Fibroblast of gingiva (primary cell): ENCODE measurements around the gene EDEM1.
"Not testable (repeated sequence)": the region's sequence is repeated elsewhere in the genome, so short reads cannot be mapped to it uniquely, and the experiment has no call there.

ENCODE experiments used
- DNase-seq: peaks from one replicate; pipeline ENCODE4 v3.0.0-alpha.2; 2011; ENCODE audit warnings: low read depth

EDEM1 gene

DNA sequence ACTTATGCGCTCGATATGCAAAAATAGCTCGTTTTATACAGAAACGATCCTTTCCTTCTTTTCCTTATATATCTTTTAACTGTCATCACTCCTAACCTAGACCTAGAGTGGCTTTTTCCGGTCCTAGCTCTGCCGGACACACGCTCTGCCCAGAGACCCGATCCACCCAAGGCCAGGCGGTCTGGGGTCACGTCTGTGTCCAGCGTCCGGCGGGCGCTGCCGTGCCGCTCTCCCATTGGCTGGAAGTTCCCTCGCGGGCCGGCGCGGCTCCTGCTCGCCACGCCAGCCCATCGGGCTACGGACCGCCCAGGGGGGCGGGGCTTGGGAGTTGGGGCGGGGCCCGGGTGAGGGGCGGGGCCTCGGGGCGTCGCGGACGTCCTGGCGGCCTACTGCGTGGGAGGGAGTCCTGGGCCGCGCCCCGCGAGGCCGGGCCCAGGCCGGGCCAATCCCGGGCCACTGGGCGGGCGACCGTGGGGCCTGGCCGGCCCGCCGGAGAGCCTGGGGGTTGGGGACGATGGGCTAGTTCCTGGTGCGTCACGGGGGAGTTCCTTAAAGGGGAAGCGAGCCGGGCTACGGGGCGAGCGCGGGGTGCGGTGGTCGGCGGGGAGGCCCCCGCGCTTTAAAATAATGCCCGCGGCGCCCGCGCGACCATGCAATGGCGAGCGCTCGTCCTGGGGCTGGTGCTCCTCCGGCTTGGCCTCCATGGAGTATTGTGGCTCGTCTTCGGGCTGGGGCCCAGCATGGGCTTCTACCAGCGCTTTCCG, at the start of gene EDEM1:
Gene EDEM1 (plus strand): TSS at position 552 of the 764 bp plus-strand sequence. CDS start 99 bp downstream, at position 651.
- DNase-seq = peak; percentile 95

DNA sequence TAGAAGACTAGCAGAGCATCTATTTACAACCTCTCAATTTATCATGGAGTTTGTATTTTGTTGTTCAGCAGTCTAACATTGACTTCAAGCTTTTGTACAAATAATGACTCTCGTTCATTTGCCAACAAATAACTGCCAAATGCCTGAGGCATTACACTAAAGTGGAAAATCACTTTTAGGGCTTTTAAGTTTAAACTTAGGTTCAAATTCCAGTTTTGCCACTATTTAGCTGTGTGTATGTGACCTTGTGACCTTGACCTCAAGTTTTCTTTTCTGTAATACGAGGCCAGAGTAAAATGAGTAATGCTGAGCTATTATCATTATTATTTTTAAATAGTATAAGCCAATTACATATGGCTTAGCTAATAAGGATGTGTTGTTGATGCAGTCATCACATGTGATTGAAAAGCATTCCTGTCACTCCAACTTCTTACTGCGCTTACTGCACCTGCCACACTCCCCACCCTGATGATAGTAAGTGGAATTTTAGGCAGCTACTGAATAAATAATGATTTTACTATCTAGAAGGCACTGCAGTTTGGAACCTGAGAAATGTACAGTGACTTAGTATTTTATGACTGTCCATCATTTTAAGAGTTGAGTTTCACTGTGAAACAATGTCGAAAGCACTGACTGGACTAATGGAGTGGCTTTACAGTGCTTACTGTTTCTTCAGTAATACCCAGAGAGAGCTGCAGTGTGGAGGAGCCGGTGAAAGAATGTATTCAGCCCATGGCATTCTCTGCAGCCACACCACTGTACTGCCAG, 49.1 kb upstream of the EDEM1 start:
- peak; percentile 65 for DNase-seq

DNA sequence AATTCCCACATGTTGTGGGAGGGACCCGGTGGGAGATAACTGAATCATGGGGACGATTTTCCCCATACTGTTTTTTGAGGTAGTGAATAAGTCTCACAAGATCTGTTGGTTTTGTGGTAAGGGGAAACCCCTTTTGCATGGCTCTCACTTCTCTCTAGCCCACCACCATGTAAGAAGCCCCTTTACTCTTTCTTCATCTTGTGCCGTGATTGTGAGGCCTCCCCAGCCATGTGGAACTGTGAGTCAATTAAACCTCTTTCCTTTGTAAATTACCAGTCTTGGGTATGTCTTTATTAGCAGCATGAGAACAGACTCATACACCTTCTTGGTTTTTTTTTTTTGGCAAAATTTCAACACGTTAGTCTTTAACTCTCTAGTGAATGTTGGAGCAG, 47.3 kb upstream of the EDEM1 start:
- no peak for DNase-seq

DNA sequence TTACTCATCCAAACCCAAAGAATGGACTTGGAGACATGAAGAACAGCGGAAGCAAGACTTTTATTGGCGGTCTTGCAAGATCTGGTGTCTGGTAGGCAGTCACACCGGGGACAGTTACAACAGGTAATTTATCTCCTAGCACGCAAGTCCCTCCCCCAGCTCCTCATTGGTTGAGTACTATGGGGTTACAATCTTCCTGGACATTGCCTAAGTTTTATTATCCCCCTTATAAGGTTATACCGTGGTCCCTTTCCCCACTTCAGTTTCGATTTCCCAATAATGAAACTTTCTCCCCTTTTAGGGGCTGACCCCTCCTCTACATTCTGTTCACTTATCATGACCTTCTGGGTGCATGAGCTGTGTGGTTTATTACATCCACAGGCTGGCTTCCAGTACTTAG, 46.7 kb upstream of the EDEM1 start:
- DNase-seq = no peak

DNA sequence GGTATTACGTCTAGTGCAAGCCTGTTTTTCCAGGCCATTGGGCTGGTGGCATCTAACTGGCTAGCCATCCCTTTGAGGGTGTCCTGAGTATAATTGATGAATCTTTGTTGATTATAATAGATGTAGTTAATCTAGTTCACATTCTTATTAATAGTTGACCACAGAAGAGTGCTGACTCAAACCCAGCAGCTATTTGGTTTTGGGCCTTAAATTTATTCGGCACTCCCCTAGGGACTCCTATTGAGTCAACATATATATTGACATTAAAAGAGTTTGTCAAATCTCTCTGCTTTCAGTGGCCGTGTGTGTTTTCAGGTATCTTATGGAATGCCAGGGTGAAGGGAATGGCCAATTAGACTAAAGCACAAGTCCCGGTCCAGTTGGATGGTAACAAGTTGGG, 45.7 kb upstream of the EDEM1 start:
- no peak for DNase-seq

DNA sequence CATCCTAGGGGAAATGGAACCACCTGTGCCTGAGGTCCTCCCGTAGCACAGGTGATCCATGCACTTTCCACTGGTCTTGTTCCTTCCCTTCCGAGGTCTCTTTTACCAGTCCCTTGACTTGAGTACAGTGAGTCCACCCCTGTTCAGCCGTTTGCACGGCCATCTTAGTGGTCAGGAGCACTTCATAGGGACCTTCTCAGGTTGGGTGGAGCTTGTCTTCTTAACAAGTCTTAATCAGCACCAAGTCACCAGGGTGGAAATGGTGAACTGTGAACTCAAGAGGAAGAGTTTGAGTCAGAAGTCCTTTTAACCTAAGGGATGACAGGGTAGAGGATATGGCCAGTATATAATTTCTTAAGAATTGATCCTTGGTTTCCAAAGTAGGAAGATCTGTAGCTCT, 44.0 kb upstream of the EDEM1 start:
- no peak for DNase-seq

DNA sequence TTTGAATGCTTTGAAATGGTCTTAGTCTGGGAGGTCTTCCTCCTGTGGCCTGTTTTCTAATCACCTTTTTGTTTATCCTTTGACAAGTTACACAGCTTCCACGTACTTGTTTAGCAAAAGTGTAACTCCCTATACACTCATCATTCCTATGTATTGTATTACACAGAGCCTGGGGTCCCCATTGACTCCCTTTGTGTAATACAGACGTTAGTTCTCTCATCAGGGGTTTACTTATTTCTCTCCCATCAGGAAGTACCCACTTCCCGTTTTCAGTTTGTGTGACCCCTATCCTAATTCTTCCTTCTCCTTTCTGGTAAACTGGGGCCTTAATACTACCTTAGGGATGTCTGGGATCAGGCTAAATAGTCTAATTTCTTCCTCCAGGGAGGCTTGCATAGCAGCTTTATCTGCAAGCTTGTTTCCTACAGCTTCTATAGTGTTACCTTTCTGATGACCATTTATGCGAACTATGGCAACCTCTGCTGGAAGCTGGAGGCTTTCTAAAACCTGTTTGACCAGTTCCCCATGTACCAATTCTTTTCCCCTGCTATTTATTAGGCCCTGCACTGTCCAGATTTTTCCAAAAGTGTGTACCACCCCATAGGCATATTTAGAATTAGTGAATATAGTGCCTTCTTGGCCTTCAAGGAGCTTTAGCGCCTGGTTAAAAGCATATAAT, 43.1 kb upstream of the EDEM1 start:
- DNase-seq = no peak

DNA sequence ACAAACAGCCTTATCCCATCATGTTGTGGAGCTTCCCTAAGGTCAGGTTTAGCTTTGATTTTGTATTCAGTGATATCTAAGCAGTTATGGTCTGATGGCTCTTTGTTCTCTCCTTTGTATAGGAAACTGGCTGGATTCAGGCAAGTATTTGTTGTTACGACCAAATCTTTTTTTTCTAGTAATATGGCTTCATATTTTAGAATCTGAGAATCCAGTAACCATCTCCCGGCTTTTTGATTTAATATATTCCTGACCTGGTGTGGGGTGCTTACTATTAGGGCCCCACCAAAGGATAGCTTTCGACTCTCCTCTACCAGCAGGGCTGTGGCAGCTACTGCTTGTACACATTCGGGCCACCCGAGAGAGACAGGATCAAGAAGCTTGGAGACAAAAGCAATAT, 42.4 kb upstream of the EDEM1 start:
- no peak for DNase-seq

DNA sequence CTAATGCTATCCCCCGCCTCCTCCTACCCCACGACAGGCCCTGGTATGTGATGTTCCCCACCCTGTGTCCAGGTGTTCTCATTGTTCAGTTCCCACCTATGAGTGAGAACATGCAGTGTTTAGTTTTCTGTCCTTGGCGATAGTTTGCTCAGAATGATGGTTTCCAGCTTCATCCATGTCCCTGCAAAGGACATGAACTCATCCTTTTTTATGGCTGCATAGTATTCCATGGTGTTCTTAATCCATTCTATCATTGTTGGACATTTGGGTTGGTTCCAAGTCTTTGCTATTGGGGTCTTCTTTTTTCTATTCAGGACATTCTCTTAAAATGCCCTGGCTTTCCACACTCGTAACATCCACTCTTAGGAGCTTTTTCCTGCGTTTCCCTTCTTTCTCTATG, 40.4 kb upstream of the EDEM1 start:
- not testable (repeated sequence) for DNase-seq

DNA sequence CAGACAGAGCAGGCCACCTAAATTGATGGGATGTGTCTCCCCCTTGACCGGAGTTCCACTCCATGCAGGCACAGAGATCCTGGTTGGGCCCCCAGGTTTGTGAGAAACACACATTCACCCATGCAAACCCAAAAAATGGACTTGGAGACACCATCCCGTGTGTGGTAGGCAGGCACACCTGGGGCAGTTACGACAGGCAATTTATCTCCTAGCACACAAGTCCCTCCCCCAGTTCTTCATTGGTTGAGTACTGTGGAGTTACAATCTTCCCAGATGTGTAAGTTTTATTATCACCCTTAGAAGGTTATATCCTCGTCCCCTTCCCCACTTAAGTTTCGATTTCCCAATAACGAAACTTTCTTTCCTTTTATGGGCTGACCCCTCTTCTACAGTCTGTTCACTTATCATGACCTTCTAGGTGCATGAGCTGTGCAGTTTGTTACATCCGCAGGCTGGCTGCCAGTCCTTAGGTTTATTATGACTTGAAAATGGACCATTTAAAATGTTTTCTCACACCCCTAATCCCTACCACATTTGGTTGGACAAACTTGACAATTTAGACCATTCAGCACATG, 38.1 kb upstream of the EDEM1 start:
- no peak for DNase-seq

DNA sequence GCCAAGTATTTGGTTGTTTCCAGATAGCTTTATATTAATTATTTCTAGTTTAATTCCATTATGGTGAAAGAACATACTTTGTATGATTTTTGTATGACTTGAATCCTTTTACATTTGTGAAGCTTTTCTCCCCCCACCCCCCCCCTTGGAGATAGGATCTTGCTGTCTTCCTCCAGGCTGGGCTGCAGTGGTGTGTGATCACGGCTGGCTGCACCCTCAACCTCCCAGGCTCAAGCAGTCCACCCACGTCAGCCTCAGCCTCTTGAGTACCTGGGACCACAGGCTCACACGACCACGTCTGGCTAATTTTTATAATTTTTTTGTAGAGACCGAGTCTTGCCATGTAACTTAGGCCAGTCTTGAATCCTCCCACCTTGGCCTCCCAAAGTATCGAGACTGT, 35.9 kb upstream of the EDEM1 start:
- DNase-seq = no peak

DNA sequence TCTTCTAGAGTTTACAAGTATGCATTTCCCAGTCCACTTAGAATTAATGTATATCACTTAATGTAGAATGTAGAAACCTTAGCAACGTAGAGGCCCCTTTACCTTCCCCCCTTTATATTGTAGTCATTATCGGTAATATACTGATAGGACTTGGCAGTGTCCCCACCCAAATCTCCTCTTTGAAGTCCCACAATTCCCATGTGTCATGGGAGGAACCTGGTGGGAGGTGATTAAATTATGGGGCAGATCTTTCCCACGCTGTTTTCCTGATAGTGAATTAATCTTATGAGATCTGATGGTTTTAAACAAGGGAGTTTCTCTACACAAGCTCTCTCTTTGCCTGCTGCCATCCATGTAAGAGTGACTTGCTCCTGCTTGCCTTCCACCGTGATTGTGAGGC, 34.4 kb upstream of the EDEM1 start:
- no peak for DNase-seq

DNA sequence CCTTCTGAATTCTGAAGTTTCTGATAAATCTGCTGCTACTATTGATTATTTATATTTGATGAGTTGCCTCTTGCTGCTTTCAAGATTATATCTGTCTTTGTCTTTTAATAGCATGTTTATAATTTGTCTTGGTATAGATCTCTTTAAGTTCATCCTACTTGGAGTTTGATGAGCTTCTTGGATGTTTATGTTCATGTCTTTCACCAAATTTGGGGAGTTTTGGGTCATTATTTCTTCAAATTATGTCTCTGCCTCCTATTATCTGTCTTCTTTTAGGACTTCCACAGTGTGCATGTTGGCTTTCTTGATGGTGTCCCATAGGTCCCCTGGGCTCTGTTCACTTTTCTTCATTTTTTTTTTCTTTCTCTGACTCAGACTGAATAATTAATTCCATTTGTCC, 32.3 kb upstream of the EDEM1 start:
- DNase-seq = no peak

DNA sequence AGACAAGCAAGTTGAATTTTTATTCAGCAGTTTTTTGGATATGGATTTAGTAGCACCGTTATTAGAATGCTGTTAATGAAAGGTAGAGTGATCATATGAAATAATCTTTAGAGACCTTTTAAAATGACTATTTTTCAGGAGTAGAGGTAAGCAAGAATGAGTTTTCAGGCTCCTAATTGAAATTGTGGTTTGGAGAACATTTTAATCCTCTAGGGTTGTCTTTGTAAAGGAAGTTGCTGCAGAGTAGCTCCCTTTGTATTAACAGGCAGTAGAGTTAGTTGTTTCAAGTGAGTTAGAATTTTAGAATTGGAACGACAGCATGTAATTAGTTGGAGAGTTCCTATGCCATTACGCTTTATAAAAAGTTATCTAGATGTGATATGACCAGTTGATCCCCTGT, 27.2 kb upstream of the EDEM1 start:
- DNase-seq = no peak

DNA sequence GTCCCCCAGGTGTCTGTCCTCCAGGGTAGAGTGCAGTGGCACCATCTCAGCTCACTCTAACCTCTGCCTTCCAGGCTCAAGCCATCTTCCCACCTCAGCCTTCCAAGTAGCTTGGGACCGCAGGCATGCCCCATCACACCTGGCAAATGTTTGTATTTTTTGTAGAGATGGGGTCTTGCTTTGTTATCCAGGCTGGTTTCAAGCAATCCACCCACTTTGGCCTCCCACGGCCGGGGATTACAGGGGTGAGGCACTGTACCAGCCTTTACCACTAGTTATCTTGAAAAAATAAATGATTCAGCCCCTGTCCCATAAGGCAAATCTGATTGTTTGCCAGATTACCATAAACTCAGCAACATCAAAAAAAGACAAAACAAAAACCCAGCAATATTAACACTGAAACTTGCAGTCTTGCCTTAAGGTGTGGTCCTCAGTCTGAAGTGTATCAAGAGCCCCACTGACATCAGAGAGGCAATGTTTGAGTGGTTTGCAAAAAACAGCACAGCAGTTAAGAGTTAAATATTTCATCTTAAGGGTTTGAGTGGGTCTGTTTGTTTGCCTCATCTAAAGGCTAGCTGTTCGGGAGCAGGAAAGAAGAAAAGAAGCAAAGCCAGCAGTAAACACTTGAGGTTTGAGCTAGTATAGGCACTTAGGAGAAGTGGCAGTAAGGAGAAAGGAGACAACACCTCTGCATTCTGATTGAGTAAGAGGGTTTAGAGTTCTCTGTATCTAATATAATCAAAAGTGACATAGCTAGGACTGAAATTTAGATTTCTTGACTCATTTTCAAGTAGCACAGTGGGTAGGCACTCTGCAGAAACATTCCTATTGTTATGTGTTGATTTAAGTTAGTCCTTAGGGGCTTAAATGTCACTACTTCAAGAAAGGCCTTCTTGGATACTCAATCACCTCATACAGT, 26.3 kb upstream of the EDEM1 start:
- no peak for DNase-seq

DNA sequence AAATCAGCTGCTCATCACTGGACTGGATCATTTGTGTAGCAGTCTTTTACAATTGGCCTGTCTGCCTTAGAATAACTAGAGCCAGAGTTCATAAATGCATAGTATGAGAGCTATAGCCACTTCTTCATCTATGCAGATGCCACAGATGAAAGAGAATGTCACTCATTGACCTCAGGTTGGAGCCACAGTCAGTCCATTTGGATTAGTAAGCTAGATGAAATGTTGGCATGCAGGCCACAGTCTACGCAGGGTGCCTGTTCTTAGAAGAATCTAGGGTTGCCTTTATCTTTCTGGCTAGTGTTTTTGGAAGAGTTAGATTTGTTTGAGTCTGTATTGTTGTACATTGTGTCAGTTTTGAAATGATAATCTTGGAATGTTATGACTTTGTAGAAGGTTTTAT, 25.4 kb upstream of the EDEM1 start:
- peak; percentile 13 for DNase-seq

DNA sequence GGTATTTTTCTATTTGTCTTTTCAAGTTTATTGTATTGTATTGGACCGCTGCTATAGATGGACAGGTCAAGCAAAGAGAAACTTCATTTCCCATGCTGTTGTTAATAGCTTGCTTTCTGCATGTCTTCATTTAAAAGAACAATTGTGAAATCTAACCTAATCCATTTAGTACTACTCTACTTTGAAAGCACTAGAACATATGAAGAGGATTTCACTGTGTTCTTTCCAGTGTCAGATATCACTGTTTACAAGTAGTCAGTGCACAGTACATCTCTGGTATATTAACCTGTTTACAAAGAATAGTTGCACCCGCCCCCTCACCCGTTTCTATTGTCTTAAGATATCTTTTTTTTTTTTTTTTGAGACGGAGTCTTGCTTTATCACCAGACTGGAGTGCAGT, 21.8 kb upstream of the EDEM1 start:
- peak; percentile 19 for DNase-seq

DNA sequence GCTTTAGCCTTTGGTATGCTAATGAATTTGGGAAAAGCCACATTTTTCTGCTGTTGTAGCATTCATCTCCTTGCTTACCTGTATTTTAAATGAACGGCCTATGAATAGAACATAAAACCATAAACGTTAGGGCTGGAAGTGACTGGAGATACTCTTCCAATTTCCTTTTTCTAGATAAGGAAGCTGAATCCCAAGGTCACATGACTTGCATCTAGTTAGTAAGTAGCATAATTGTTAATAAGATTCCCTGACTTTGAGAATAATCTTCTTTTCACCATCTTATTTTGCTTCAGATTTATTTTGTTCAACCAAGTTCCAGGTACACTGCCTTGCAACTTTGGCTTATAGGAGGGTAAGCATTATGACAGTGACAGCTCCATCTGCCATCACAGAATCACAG, 20.7 kb upstream of the EDEM1 start:
- DNase-seq = no peak

DNA sequence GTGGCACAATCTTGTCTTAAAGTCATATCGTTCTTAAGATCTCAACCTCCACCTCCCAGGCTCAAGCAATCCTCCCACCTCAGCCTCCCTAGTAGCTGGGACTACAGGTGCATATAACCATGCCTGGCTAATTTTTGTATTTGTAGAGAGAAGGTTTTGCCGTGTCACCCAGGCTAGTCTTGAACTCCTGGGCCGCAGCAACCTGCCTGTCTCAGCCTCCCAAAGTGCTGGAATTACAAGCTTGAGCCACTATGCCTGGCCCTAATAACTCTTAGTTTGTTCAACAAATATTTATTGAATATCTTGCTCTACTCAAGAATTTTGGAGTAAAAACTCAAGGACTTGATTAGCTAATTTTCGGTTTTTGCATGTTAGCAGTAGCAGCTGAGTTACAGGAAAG, 19.4 kb upstream of the EDEM1 start:
- no peak for DNase-seq

DNA sequence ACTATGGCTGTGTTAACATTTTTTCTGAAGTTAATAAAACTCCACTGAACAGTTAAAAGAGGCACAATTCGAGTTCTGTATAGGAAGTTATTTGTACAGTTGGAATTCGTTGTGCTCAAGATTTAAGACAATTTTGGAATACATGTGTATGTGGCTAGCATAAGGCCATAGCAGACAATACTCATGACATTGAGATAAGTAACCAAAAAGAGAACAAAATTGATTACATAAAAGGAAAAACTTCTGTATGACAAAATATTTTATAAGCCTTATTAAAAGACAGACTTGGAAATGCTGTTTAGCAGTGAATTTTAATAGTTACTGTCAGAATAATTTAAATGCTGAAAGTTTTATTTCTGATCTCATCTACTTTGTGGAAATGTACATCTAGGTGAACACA, 17.7 kb upstream of the EDEM1 start:
- DNase-seq = no peak

DNA sequence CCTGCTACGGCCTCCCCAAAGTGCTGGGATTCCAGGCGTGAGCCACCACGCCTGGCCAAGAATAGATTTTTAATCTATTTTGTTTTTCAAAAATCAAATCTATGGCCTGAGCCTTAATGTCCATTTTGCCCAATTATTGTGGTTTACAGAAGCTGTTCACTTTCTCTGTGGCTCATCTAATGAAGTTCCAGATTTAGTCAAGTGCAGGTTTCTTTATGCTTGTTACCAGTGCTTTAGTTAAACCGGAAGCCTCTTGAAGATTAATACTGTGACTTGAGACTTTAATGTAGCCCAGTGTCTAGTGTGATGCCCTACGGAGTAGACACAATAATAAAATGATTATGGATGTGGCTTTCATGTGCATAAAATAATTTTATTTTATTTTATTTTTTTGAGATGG, 16.5 kb upstream of the EDEM1 start:
- no peak for DNase-seq

DNA sequence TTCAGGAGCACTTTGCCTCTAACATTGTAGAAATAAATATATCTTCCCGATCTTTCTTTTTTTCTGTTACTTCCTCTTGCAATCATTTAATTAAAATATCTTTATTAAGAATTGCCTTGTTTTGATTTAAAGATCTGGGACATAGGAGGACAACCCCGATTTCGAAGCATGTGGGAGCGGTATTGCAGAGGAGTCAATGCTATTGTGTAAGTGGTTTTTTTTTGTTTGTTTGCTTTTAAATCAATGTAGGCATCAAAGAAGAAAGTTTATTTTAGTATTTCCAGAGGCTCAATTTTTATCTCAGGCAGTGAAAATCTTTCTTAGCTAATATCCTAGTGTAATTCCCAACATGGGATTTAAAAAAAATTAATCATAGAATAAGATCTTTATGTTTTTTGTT, 15.5 kb upstream of the EDEM1 start:
- no peak for DNase-seq
